Measurements from ENCODE around the gene HIC2.
"Not testable (repeated sequence)": the region's sequence is repeated elsewhere in the genome, so short reads cannot be mapped to it uniquely, and the experiment has no call there.

Gene HIC2

GRCh38 chr22:21435998-21436810 is 19.0 kb downstream of the HIC2 start:
- DNase-seq, result not testable (repeated sequence)

DNA sequence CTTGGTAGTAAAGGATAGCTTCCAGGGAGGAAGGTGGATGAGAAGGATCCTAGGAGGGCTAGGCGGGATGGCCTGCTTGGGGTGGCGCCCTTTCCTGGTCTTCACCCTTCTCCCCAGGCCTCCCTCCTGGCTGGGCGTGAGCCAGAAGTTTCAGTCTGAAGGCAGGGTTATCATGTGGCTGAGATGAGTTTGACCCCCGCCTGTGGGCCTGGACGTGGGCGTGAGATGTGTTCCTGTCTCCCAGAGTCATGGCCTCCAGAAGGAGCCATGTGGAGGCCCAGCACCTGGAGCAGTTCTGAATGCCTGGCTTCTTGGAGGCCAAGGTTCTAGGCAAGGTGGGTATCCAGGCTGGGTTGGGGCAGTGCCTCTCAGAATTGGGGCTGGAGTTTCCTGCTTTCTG is 20.8 kb downstream of the HIC2 start:
- DNase-seq, result not testable (repeated sequence)

DNA sequence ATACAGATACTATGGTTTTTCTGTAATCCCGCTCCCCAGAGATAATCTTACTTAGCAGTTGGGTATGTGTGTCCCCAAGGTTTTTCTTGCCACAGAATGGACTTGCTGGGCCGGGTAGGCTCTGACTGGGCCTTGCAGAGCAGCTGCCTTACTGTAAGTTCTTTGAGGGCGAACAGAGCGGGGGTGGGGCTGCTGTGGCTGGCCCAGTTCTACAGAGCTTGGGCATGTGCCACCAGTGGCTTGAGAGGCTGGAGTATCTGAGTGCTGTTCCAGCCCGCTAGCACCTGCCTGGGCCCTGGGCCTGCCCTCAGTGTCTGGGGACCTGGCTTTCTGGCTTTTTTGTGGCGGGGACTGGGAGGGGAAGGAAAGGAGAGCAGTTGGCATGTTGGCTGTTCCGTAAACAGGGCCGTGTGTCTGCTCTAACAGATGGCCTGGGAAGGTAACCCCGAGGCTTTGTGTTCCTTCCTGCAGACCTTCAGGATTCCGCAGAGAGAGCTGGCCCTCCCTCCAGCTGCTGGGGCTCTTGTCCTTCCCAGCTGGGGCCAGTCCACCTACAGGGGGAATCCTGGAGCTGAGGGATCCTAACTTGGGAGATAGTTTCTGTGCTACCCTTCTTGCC is 23.0 kb downstream of the HIC2 start:
- not testable (repeated sequence) for DNase-seq

GRCh38 chr22:21440676-21441075 is 23.5 kb downstream of the HIC2 start:
- DNase-seq, result not testable (repeated sequence)

GRCh38 chr22:21441170-21441569 is 24.0 kb downstream of the HIC2 start:
- not testable (repeated sequence) for DNase-seq

GRCh38 chr22:21442123-21442522 is 25.0 kb downstream of the HIC2 start:
- DNase-seq, result not testable (repeated sequence)

GRCh38 chr22:21442646-21443045 is 25.5 kb downstream of the HIC2 start:
- DNase-seq, result not testable (repeated sequence)

- DNase-seq, result no peak
Observed at GRCh38 chr22:21443057-21443734, 26.0 kb downstream of the HIC2 start.

- no peak for DNase-seq
Observed at GRCh38 chr22:21443735-21444421, 26.7 kb downstream of the HIC2 start.

DNA sequence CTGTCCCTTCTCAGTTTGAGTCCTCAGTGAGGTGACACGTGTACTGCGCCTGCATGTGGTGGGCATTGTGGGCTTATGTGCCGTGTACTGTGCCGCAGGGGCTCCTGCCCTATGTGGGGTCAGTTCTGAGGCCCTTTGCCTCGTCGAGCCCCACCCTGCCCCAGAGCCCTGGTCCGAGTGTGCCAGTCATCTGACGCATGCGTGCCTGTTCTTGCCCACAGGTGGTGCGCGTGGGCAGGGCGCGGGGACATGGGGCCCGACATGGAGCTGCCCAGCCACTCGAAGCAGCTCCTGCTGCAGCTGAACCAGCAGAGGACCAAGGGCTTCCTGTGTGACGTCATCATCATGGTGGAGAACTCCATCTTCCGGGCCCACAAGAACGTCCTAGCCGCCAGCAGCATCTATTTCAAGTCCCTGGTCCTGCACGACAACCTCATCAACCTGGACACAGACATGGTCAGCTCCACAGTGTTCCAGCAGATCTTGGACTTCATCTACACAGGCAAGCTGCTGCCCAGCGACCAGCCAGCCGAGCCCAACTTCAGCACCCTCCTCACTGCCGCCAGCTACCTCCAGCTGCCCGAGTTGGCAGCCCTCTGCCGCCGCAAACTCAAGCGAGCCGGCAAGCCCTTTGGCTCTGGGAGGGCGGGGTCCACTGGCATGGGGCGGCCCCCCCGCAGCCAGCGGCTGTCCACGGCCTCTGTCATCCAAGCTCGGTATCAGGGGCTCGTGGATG is 27.7 kb downstream of the HIC2 start:
- no peak for DNase-seq

DNA sequence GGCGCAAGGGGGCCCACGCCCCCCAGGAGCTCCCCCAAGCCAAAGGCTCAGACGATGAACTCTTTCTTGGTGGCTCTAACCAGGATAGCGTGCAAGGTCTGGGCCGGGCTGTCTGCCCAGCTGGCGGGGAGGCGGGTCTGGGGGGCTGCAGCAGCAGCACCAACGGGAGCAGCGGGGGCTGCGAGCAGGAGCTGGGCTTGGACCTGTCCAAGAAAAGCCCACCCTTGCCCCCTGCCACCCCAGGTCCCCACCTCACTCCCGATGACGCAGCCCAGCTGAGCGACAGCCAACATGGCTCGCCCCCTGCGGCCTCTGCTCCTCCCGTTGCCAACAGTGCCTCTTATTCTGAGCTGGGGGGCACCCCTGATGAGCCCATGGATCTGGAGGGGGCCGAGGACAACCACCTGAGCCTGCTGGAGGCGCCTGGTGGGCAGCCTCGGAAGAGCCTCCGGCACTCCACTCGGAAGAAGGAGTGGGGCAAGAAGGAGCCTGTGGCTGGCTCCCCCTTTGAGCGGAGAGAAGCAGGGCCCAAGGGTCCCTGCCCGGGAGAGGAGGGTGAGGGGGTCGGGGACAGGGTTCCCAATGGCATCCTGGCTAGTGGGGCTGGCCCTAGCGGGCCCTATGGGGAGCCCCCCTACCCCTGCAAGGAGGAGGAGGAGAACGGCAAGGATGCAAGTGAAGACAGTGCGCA is 28.4 kb downstream of the HIC2 start:
- DNase-seq, result no peak

GRCh38 chr22:21446128-21446826 is 29.1 kb downstream of the HIC2 start:
- no peak for DNase-seq

DNA sequence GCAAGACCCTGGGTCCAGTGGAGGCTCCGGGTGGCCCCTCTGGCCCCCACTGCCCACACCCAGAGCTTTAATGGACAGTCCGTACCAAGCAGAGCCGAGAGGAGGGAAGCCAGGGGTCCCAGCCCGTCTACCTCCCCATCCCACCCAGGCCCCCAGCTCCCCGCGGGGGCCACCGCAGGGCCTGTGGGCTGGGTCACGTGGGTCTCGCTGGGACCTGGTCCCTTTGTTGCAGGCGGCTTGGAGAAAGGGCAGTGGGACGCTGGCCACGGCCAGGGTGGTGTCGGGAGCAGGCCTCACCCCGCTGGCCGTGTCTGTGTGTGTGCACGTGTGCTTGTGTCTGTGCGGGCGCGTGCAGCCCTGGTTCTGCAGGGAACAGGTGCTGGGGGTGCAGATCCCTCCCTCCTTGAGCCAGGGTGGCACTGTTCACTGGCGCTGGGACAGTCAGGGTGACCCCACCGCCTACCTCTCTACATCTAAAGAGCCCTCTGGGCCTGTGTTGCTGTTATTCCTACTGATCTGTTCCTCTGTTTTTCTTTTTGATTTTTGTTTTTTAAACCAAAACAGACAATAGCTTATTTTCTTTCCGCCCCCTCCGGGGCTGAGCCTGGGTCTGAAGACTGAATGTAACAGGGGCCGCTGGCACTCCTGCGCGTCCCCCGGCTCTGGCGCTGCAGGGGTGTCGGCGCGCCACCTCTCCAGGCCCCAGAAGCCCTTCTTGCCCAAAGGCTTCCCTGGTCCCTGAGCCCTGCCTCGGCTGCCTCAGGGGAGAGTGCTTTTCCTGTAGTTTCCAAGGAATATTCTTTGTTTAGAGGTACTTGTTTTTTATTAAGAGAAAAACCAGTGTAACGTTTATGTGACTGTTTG is 29.9 kb downstream of the HIC2 start:
- DNase-seq, result no peak

DNA sequence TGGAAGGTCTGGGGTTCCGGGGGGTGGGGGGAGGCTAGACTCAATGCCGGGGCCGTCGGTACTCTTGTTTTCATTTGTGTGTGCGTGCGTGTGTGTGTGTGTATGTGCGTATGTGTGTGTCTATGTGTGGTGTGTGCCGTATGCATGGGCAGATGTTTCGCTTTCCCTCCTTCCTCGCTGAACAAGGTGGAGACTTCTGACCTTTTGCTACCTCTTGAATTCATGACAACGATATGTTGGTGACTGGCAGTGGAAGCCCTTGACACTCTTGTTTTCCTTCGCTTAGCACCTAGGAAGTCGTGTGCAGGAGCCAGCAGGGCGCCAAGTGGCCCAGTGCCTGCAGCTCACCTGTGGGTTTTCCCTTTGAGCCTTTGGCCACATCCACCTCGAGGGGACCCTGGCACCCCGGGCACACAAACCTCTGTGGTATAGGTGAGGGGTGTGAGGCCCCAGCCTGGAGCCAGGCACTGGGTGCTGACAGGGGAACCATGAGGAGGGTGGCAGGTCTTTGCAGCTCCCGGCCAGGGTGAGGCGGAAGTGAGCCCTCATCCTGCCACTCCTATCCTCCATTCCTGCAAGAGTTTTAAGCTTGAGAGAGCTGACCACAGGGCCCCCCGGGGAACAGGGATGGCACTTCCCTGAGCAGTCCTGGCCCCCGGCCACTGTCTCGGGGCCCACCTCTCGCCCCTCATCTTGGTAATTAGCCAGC is 30.7 kb downstream of the HIC2 start:
- no peak for DNase-seq

DNA sequence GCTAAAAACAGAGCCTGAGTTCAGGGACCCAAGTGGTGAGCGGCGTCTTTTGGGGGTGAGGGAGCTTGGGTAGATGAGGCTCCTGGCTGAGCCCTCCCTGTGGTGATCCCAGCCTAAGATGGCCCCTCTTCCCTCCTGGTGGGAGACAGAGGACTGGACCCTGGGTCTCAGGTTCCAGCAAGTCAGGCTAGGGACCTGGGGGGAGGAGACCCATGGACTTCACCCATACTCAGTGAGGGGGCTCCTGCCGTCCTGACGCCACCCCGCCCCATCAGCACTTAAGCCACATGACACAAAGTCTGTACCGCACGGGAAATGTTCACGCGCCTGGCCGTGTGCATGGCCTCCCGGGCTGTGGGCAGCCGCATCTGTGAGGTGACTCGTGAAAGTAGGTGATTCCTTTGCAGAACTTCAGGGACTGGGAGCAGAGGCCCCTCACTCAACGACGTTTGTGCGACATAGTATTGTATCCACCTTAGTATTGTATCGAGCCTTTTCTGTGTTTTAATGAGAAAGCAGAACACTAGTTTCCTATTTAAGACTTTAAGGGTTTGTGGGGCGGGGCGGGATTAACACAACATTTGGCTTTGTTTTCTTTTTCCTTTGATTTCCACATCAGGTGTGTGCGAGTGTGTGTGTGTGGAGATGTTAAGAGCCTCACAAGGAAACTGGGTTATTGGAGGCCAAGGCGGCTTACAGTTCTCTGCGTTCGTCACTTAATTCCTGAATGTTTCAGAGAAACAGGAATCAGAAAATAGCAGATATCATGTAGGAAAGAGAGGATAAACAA is 31.7 kb downstream of the HIC2 start:
- no peak for DNase-seq

GRCh38 chr22:21449531-21450319 is 32.6 kb downstream of the HIC2 start:
- no peak for DNase-seq

DNA sequence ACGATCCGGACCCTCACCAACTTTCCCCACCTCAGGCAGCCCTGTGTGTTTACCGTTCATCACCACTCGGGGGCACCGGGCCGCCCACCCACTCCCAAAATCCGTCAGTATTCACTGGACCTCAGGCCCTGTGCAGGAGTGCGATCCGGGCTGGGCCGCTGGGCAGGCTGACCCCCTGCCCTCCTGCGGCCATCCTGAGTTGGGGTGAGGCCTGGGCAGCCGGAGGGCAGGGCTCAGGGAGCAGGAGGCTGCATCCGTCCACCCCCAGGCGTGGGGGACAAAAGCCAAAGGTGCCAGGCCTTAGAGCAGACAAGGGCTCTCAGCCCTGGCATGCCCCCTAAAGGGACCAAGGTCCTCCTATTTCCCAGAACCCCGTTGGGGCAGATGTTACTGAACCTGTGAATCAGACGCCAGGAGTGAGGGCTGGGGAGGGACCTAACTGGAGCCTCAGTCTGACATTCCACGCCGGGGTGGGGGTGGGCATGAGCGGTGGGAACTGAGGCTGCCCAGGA is 33.2 kb downstream of the HIC2 start:
- DNase-seq, result no peak

Measured in NCI-H69 (cell line).